SU-DHL-6 (cell line): ENCODE measurements around the gene KRT77.

Experiments used
- CTCF ChIP-seq: fragments of 200-600 bp; sonication (generic); IDR thresholded peaks from one replicate; pipeline ENCODE4 v1.5.1; 2017; ENCODE audit warnings: antibody characterized with exemption, mild to moderate bottlenecking, low read length, moderate library complexity; ENCODE audit not compliant: insufficient read depth, poor library complexity, severe bottlenecking
- EZH2phosphoT487 ChIP-seq: fragments of 200-600 bp; sonication (generic), shearing (Covaris generic); conservative IDR thresholded peaks from 2 replicates; pipeline ENCODE4 v1.6.1; 2018; ENCODE audit warnings: mild to moderate bottlenecking, antibody characterized with exemption, low read length, moderate library complexity, mixed read lengths

GRCh38 chr12:52704464-52704863 is 1.1 kb upstream of the KRT77 start:
- TF ChIP-seq CTCF (no peak), EZH2phosphoT487 (no peak)
